Measurements from ENCODE around the gene PPP1R16B.
"Not testable (repeated sequence)": the region's sequence is repeated elsewhere in the genome, so short reads cannot be mapped to it uniquely, and the experiment has no call there.

Gene PPP1R16B

DNA sequence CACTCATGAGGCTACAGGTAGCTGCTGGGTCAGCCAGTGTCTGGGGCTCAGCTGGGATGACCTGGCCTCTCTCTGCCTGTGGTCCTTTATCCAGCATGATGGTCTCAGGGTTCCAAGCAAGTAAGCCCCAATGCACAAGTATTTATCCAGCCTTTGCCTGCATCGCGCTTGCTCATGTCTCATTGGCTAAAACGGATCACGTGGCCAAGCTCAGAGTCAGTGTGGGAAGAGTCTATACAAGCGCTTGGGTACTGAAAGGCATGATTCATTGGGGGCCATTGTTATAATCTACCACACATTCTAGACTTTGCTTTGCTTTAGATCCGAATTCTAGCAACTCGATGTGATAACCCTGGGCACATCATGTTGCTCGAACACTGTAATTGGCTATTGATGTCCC, 48.3 kb downstream of the PPP1R16B start:
- DNase-seq (ENCODE audit: low read depth in 2 of 2), result no peak

DNA sequence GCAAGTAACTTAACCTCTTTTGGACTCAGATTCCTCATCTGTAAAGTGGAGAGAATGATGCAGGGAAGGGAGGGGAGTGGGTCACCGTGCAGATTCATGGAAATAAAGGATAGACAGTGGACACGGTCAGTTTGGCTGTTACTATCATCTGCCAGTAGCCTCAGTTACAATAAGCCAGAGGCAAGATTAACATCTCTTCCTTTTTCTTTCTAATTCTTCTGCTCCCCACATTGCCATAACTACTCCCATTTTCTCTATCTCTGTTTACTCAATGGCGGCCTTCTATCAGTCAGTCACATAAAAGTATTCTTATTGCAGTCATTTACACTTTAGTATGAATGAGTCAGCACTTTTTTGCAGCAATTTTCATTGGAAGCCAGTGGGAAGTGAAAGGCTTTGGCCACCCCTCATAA, 49.2 kb downstream of the PPP1R16B start:
- no peak for DNase-seq (ENCODE audit: low read depth in 2 of 2)

DNA sequence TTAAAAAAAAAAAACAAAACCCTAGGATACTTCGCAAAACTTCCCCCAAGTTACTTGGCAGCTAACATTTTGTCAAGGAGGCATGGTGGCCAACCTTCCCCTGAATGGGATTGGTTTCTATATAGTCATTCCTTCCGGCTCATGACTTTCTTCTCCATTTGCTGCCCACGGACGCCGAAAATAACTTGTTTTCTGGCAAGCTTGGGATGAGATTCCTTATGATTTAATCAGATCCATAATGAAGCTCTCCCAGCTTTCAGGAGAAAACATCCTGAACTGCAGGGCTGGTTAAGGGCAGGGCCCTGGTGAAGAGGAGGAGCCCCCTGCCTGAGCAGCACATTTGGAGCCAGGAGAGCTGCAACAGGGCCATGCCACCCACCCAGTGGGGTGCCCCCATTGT, 49.9 kb downstream of the PPP1R16B start:
- no peak for DNase-seq (ENCODE audit: low read depth in 2 of 2)

DNA sequence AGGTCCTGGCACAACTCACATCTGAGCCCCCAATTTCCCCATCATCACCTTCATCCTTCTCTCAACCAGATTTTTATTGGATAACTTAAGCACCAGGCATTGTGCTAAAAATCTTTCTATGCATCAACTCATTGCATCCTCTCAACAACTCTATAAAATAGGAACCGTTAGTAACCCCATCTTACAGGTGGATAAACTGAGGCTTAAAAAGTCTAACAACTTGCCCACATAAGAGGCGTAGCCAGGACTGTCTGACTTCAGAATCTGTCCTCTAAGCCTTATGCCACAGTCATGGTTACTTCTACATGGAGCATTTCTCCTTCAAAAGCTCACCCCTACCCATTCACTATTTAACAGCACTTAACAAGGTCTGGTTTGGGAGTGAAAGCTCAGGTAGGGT, 51.1 kb downstream of the PPP1R16B start:
- no peak for DNase-seq (ENCODE audit: low read depth in 2 of 2)

DNA sequence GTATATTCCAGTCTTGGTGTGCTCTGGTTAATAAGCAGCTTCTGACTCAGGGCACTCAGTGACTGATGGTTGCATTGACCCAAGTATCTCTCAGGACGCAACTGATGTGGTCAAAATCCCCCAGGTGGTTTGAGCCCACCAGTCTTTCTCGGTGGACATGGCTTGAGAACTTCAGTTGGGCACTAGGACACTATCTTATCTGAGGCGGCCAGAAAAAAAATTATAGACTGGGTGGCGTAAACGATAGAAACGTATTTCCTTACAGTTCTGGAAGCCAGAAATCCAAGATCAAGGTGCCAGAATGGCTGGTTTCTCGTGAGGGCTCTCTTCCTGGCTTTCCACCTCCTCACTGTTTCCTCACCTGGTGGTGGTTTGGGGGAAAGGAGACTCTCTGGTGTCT, 52.2 kb downstream of the PPP1R16B start:
- DNase-seq (ENCODE audit: low read depth in 2 of 2), result no peak

DNA sequence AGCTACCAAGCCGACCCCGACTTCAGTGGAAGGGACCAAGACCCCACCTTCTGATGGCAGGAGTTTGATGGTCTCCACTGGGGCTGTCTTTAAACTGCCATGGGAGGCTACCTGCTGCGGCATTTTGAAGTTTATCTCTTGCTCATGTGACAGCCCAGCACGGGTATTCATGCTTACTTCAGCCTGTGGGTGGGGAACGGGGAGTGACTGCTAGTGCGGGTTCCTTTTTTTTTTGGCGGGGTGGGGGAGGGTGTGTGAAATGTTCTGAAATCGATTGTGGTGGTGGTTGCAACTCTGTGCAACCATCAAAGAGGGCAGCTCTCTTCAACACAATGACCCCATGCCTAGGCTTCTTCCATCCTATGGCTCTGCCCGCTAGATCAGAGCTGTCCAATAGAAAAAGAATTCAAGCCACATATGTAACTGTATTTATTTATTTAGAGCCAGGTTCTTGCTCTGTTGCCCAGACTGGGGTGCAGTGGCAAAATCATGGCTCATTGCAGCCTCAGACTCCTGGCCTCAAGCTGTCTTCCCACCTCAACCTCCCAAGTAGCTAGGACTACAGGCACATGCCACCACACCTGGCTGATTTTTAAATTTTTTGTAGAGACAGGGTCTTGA, 53.7 kb downstream of the PPP1R16B start:
- DNase-seq (ENCODE audit: low read depth in 2 of 2), result no peak

- not testable (repeated sequence) for DNase-seq (ENCODE audit: low read depth in 2 of 2)
Measured at GRCh38 chr20:38859857-38860256, 54.4 kb downstream of the PPP1R16B start.

GRCh38 chr20:38861071-38861401, 55.5 kb downstream of the PPP1R16B start:
- no peak for DNase-seq (ENCODE audit: low read depth in 2 of 2)

DNA sequence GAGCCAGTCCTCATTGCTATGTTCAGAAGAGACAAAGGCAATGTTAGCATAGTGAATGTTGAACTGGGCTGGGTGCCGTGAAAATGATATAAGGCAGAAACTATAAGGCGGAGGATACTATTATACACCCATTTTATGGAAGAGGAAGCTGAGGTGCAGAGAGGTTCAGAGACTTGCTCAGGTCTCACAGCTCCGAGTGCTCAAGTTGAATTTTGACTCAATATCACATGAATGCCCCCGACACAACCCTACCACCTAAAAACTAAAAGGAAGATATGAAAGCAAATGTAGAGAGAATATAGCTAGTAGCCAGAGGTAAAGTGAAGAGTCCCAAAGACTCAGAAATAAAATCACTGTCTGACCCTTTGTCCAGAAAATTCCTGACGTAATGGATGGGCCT, 56.7 kb downstream of the PPP1R16B start:
- no peak for DNase-seq (ENCODE audit: low read depth in 2 of 2)

- no peak for DNase-seq (ENCODE audit: low read depth in 2 of 2)
Measured at GRCh38 chr20:38863024-38863851, 57.7 kb downstream of the PPP1R16B start.

- no peak for DNase-seq (ENCODE audit: low read depth in 2 of 2)
Measured at GRCh38 chr20:38864662-38865061, 59.2 kb downstream of the PPP1R16B start.

DNA sequence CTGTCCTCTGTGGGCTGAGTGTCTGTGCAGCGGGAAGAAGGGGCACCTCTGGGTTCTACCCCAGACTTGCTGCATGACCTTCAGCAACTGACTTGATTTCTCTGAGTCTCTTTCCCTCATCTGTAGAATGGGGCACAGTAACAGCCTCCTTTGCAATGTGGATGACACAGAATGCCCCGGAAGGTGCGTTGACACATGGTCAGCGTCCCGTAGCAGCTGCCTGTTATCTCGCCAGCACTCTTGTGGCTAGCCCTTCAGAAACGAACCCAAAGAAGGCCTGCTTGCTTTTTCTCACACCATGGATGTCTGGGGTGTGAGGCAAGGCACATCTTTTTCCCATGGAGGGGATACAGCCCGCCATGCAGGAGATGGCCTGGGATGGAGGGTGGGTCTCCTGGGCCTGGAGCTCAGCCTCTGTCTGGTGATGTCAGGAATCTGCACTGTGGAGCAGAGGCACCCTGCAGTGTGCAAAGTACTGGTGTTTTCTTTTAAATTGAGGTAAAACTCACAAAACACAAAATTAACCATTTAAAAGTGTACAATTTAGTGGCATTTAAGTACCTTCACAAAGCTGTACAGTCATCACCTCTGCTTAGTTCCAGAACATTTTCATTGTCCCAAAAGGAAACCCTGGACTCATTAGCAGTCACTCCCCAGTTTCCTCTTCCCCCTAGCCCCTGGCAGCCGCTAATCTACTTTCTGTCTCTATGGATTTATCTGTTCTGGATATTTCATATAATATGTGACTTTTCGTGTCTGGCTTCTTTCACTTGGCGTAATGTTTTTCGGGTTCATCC, 61.0 kb downstream of the PPP1R16B start:
- DNase-seq (ENCODE audit: low read depth in 2 of 2), result no peak

GRCh38 chr20:38867062-38867359, 61.5 kb downstream of the PPP1R16B start:
- DNase-seq (ENCODE audit: low read depth in 2 of 2), result no peak

- DNase-seq (ENCODE audit: low read depth in 2 of 2), result no peak
Measured at GRCh38 chr20:38870733-38871559, 65.4 kb downstream of the PPP1R16B start.

DNA sequence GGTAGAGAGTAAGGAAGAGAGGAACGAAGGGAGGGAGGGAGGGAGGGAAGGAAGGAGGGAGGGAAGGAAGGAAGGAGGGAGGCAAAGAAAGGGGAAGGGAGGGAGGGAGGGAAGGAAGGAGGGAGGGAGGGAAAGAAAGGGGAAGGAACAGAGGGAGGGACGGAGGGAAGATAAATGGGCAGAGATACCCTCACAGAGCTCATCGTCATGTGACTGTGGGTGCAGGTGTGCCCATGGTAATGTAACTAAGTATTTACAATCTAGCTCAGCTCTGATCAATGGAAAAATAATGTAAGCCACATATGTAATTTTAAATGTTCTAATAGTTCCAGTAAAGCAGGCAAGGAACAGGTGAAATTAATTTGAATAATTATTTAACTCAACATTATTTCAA, 66.1 kb downstream of the PPP1R16B start:
- no peak for DNase-seq (ENCODE audit: low read depth in 2 of 2)

DNA sequence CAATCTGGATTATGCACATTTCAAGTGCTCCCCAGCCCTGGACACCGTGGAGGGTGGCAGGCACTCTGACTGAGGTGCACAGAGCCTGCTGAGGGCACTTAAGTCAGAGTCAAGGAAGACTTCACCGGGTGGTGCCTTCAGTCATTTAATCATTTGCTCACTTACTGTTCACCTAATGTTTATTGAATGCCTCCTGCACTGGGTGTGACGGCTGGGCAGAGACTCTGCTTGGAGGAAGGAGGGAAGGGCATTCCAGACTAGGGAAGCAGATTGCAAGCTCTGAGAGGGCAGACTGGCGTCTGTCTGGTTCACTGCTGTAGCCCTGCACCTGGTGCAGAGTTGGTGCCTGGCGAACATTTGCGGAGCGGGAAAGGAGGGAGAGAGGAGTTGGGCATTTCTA, 66.5 kb downstream of the PPP1R16B start:
- no peak for DNase-seq (ENCODE audit: low read depth in 2 of 2)

- no peak for DNase-seq (ENCODE audit: low read depth in 2 of 2)
Measured at GRCh38 chr20:38872491-38873049, 67.1 kb downstream of the PPP1R16B start.

GRCh38 chr20:38873050-38873581, 67.6 kb downstream of the PPP1R16B start:
- DNase-seq (ENCODE audit: low read depth in 2 of 2), result no peak

GRCh38 chr20:38874460-38875174, 69.1 kb downstream of the PPP1R16B start:
- no peak for DNase-seq (ENCODE audit: low read depth in 2 of 2)

DNA sequence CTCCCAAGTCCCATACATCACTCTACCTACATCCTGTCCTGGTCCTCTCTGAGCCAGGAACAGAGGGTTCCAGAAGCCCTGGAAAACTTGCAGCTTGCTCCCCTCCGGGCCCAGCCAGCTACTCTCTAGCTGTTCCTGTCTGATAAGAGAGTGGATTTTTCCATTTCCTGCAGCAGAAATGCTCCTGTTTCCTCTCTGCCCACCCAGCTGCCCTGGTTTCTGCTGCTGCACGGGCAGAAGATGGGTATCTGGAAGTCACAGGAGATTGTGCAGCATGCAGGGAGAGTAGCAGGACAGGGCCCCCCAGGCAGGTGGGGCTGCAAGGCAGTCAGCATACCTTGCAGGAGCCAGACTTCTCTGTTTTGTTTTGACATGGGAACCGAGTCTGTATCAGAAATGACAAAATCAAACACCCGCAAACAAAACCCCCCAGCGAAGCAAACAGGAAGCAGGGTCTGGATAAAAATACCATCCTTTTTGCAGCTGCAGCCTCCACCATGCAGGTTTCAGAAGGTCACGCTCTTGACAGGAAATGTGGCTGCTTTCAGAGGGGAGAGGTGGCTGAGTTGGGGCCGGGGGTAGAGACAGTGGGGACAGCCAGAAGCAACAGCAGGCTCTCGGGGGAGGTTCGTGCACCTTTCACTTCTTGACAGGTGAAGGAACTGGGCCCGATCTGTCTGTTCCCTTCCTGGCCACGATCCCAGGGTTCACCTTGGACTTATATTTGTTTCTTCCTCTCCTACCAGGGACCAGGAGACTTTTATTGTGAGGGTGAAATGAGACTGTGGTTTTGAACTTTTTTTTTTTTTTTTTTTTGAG, 69.9 kb downstream of the PPP1R16B start:
- no peak for DNase-seq (ENCODE audit: low read depth in 2 of 2)

Measured in fibroblast of skin of left quadriceps (primary cell).